B cell (primary cell): Measurements from ENCODE around the gene CAPN14. TPM values are rescaled to one million over a fixed set of nuclear protein-coding genes. Genes with fewer than 3 reads are reported as not detected.

ENCODE experiments used
- ATAC-seq: fragments of 200-7000 bp; cut with Tn5 transposase; one replicate; pipeline ENCODE4 v1.10.0; 2021; ENCODE audit warnings: low read depth, mild to moderate bottlenecking, moderate number of reproducible peaks, moderate library complexity
- CTCF ChIA-PET: fragments of 350-600 bp; sonication (Branson Sonifier 250); formaldehyde crosslinking; loops from one replicate; lab custom pipeline; 2021; ENCODE audit warnings: antibody characterized with exemption, inconsistent platforms; lab: Charles Lee
- POLR2A ChIA-PET: fragments of 350-600 bp; sonication (Branson Sonifier 250); formaldehyde crosslinking; loops from one replicate; lab custom pipeline; 2021; ENCODE audit warnings: antibody characterized with exemption; lab: Charles Lee
- DNase-seq: peaks from one replicate; pipeline ENCODE4 v3.0.0; 2013
- H2AFZ ChIP-seq: 2 replicates; pipeline ENCODE4 v1.6.1; 2012; ENCODE audit warnings: mild to moderate bottlenecking, low read depth, low read length; ENCODE audit not compliant: insufficient read depth, poor library complexity, severe bottlenecking
- H3K27ac ChIP-seq, 2 donors: 1 replicate in 1 of 2; 2 replicates in 1 of 2; pipeline ENCODE4 v1.5.1; 2012 to 2013; ENCODE audit warnings: low read length in 2 of 2, mild to moderate bottlenecking in 2 of 2, moderate library complexity in 1 of 2
- H3K27me3 ChIP-seq, 4 experiments: fragments of 200-600 bp in 1 of 4; sonication (generic) in 1 of 4; replicated peaks in 1 of 4; 1 replicate in 2 of 4; 2 replicates in 2 of 4; pipeline versions ENCODE4 v1.6.1 to v1.7.0; 2013 to 2016; ENCODE audit warnings: low read length in 3 of 4, mild to moderate bottlenecking in 2 of 4, mixed read lengths in 1 of 4, moderate library complexity in 1 of 4; ENCODE audit not compliant: insufficient read depth in 4 of 4, control insufficient read depth in 3 of 4; ENCODE audit errors: control extremely low read depth in 1 of 4
- H3K36me3 ChIP-seq, 2 experiments: replicated peaks in 1 of 2; 1 replicate in 1 of 2; 2 replicates in 1 of 2; pipeline versions ENCODE4 v1.6.1 to v1.7.1; 2013; ENCODE audit warnings: low read length in 1 of 2; ENCODE audit not compliant: insufficient read depth in 2 of 2, control insufficient read depth in 1 of 2; ENCODE audit errors: control extremely low read depth in 1 of 2, extremely low read depth in 1 of 2
- H3K4me1 ChIP-seq, 2 donors: fragments of 200-600 bp in 1 of 2; sonication (generic) in 1 of 2; 1 replicate in 1 of 2; 2 replicates in 1 of 2; pipeline versions ENCODE4 v1.5.1 to v1.6.1; 2013 to 2017; ENCODE audit warnings: low read length in 2 of 2; ENCODE audit not compliant: control insufficient read depth in 2 of 2, insufficient read depth in 2 of 2
- H3K4me2 ChIP-seq: replicated peaks from 2 replicates; pipeline ENCODE3; 2012; ENCODE audit warnings: mild to moderate bottlenecking, low read depth, low read length; ENCODE audit not compliant: poor library complexity, severe bottlenecking
- H3K4me3 ChIP-seq, 5 experiments: fragments of 200-600 bp in 1 of 5; sonication (generic) in 1 of 5; 1 replicate in 3 of 5; 2 replicates in 2 of 5; pipeline versions ENCODE4 v1.5.1 to v1.7.0; 2011 to 2016; ENCODE audit warnings: low read length in 4 of 5, mild to moderate bottlenecking in 4 of 5, low read depth in 2 of 5, control low read depth in 1 of 5, moderate library complexity in 1 of 5; ENCODE audit not compliant: insufficient read depth in 1 of 5; ENCODE audit errors: control extremely low read depth in 1 of 5, extremely low read depth in 1 of 5
- H3K79me2 ChIP-seq: fragments of 200-600 bp; sonication (generic); one replicate; pipeline ENCODE4 v1.6.0; 2016; ENCODE audit warnings: low read length; ENCODE audit not compliant: control insufficient read depth, insufficient read depth
- H3K9ac ChIP-seq: fragments of 200-600 bp; sonication (generic); 2 replicates; pipeline ENCODE4 v1.6.1; 2017; ENCODE audit warnings: mild to moderate bottlenecking, low read length, moderate library complexity
- H3K9me3 ChIP-seq, 3 donors: one replicate each; pipeline versions ENCODE4 v1.6.1 to v1.7.1; 2013; ENCODE audit warnings: low read length in 2 of 3; ENCODE audit not compliant: control insufficient read depth in 2 of 3, insufficient read depth in 1 of 3; ENCODE audit errors: control extremely low read depth in 1 of 3
- H4K20me1 ChIP-seq: 2 replicates; pipeline ENCODE4 v1.6.0; 2012; ENCODE audit warnings: mild to moderate bottlenecking, low read length; ENCODE audit not compliant: insufficient read depth, control insufficient read depth, poor library complexity, severe bottlenecking
- H3K27ac Mint-ChIP-seq: one replicate; pipeline ENCODE4 v1.8.0; 2021; ENCODE audit warnings: mixed read lengths
- H3K27me3 Mint-ChIP-seq: one replicate; pipeline ENCODE4 v1.8.0; 2021; ENCODE audit warnings: mixed read lengths
- H3K4me1 Mint-ChIP-seq: one replicate; pipeline ENCODE4 v1.8.0; 2021; ENCODE audit warnings: mixed read lengths
- H3K4me3 Mint-ChIP-seq: one replicate; pipeline ENCODE4 v1.8.0; 2021; ENCODE audit warnings: mixed read lengths
- H3K9me3 Mint-ChIP-seq: one replicate; pipeline ENCODE4 v1.8.0; 2022; ENCODE audit warnings: mixed read lengths; ENCODE audit not compliant: insufficient read depth
- EZH2 ChIP-seq: IDR thresholded peaks from 2 replicates; pipeline ENCODE4 v1.6.1; 2012; ENCODE audit warnings: borderline replicate concordance, low read depth, mild to moderate bottlenecking, moderate library complexity, low read length; ENCODE audit not compliant: insufficient read depth, poor library complexity, severe bottlenecking
- WGBS: methylation state at CpG from one replicate; pipeline ENCODE4 v1.1.5; 2013; ENCODE audit warnings: missing lambda C conversion rate; ENCODE audit not compliant: insufficient coverage; 5-methylcytosine and 5-hydroxymethylcytosine counted together
- intact Hi-C: fragments of 100-400 bp; cut with micrococcal nuclease; formaldehyde crosslinking; loops from one replicate; pipeline ENCODE4 v1.10.0; 2022
- polyA plus RNA-seq: library from polyadenylated mRNA; depleted of rRNA; stranded (reverse); fragments of >200 nt; gene quantifications from 2 replicates; pipeline ENCODE4 v1.2.3, GENCODE V29; 2012
- total RNA-seq, 2 donors: library from RNA; stranded (reverse); fragments of 120-200 nt in 1 of 2; gene quantifications; 1 replicate in 1 of 2; 2 replicates in 1 of 2; pipeline versions ENCODE4 v1.2.3 to v1.2.4, GENCODE V29; 2013 to 2022
- TF ChIP-seq, protein P1 (sequence below): fragments of 200-600 bp; IDR thresholded peaks from one replicate; pipeline ENCODE4 v1.8.0; 2022; ENCODE audit warnings: antibody characterized with exemption, mild to moderate bottlenecking

Gene CAPN14
- total and polyA plus RNA-seq, 2 donors (not counting 1 experiment from before 2014, with no cell fraction given): 2.5 to 7.8 TPM

- Histone ChIP-seq H3K4me1 (peaks cover 77 to 83% of the 10 kb centered on the region in 2 donors), H3K4me3 (no peak overlapping the region), H3K9ac (peak overlapping the region; percentile 11), H3K36me3 (no peaks in the 10 kb centered on the region), H3K27ac (peak overlapping the region; percentile 93 to 97), H4K20me1 (no peaks in the 10 kb centered on the region), H3K79me2 (no peaks in the 10 kb centered on the region), H3K4me2 (peak overlapping the region; percentile 71), H3K27me3 (no peaks in the 10 kb centered on the region), H2AFZ (peak overlapping the region; percentile 61), H3K9me3 (no peaks in the 10 kb centered on the region)
- TF ChIP-seq EZH2: no peak
- TF ChIP-seq, protein P1, sequence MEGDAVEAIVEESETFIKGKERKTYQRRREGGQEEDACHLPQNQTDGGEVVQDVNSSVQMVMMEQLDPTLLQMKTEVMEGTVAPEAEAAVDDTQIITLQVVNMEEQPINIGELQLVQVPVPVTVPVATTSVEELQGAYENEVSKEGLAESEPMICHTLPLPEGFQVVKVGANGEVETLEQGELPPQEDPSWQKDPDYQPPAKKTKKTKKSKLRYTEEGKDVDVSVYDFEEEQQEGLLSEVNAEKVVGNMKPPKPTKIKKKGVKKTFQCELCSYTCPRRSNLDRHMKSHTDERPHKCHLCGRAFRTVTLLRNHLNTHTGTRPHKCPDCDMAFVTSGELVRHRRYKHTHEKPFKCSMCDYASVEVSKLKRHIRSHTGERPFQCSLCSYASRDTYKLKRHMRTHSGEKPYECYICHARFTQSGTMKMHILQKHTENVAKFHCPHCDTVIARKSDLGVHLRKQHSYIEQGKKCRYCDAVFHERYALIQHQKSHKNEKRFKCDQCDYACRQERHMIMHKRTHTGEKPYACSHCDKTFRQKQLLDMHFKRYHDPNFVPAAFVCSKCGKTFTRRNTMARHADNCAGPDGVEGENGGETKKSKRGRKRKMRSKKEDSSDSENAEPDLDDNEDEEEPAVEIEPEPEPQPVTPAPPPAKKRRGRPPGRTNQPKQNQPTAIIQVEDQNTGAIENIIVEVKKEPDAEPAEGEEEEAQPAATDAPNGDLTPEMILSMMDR: no peak
- Mint-ChIP-seq H3K27me3 (no peaks in the 10 kb centered on the region), H3K4me1 (peaks cover 86% of the 10 kb centered on the region), H3K9me3 (no peaks in the 10 kb centered on the region), H3K27ac (peak overlapping the region; percentile 96), H3K4me3 (peak overlapping the region; percentile 54)
- intact Hi-C loops: loop anchor here (5.0 kb wide), 3 partner anchors 79 to 934 kb away; partner anchors contain the start of gene GALNT14
- 21% methylated on average over 5 of the region's 5 CpGs for WGBS
- ChIA-PET POLR2A (interaction anchor here (0.6 to 1.0 kb wide), 5 partner anchors 18 to 1043 kb away, joined by 3 to 6 read pairs (median 4); partner anchors contain the start of gene EHD3), CTCF (interaction anchor here (1.3 to 7.5 kb wide), 10 partner anchors 10 to 505 kb away, joined by 4 to 58 read pairs (median 8); partner anchors contain the start of genes EHD3 and GALNT14)
- ATAC-seq (no peak), DNase-seq (no peak)
Observed at GRCh38 chr2:31216734-31217133, 581 bp downstream of the CAPN14 start.

- intact Hi-C loops: no loop called here
- H3K9me3 Mint-ChIP-seq: no peaks in the 10 kb centered on the region
- Histone ChIP-seq H3K79me2 (no peaks in the 10 kb centered on the region), H4K20me1 (no peaks in the 10 kb centered on the region), H3K27me3 (no peaks in the 10 kb centered on the region), H3K36me3 (no peaks in the 10 kb centered on the region), H3K9ac (no peak overlapping the region), H3K4me2 (peak overlapping the region; percentile 42), H3K4me3 (no peak overlapping the region), H3K4me1 (peaks cover 56 to 60% of the 10 kb centered on the region in 2 donors), H2AFZ (peak overlapping the region; percentile 23), H3K9me3 (no peaks in the 10 kb centered on the region), H3K27ac (peak overlapping the region; percentile 46 to 59)
- peak overlapping the region; percentile 67 for H3K4me3 Mint-ChIP-seq
- ATAC-seq (no peak), DNase-seq (peak; percentile 10)
- CTCF ChIA-PET: interaction anchor here (0.7 to 7.5 kb wide), 6 partner anchors 19 to 1028 kb away, joined by 3 to 58 read pairs (median 12); partner anchors contain the start of gene EHD3
- H3K27ac Mint-ChIP-seq: peak overlapping the region; percentile 90
- POLR2A ChIA-PET: interaction anchor here (1.0 to 1.7 kb wide), 2 partner anchors 20 to 42 kb away, joined by 4 to 6 read pairs; partner anchors contain the start of gene EHD3
- H3K4me1 Mint-ChIP-seq: peaks cover 67% of the 10 kb centered on the region
- H3K27me3 Mint-ChIP-seq: no peaks in the 10 kb centered on the region
- 65% methylated on average over 8 of the region's 8 CpGs for whole genome bisulfite sequencing
- no peak for TF ChIP-seq EZH2
- TF ChIP-seq, protein P1: no peak
Observed at GRCh38 chr2:31214444-31214915, 2.8 kb downstream of the CAPN14 start.
